ENCODE data around the gene CTAGE1. TPM values are rescaled to one million over a fixed set of nuclear protein-coding genes. Genes with fewer than 3 reads are reported as not detected.

The CTAGE1 gene
- total RNA-seq (2014; rRNA removed; shearing (Covaris generic); ENCODE audit: low replicate concordance) = not detected in 2 replicates

GRCh38 chr18:22417496-22418188, at the start of gene CTAGE1:
TSS of gene CTAGE1 (minus strand) at chr18:22417915. CDS start at chr18:22417811, 104 bp downstream.
- no peak for DNase-seq
- no peak within 1 kb of the TSS for H3K4me2 ChIP-seq (ENCODE audit: low read depth, low read length, poor library complexity, severe bottlenecking)
- H3K36me3 ChIP-seq (ENCODE audit: insufficient read depth, low read length) = no peaks in the 10 kb centered on the region
- H3K4me3 ChIP-seq (ENCODE audit: low read length) = no peak within 1 kb of the TSS
- no peaks in the 10 kb centered on the region for H3K27me3 ChIP-seq (ENCODE audit: low read length)
- H2AFZ ChIP-seq (ENCODE audit: low read length) = no peak within 1 kb of the TSS
- H3K9me2 ChIP-seq (replicated peaks; ENCODE audit: insufficient read depth, low read length) = no peaks in the 10 kb centered on the region
- no peaks in the 10 kb centered on the region for H4K20me1 ChIP-seq (ENCODE audit: insufficient read depth, low read depth, low read length)
- H3K79me2 ChIP-seq (ENCODE audit: low read length) = no peaks in the 10 kb centered on the region
- no peak within 1 kb of the TSS for H3K27ac ChIP-seq (ENCODE audit: low read length)
- no peak within 1 kb of the TSS for H3K9ac ChIP-seq (ENCODE audit: low read length)
- H3K9me3 ChIP-seq (ENCODE audit: low read length) = no peaks in the 10 kb centered on the region
- no peaks in the 10 kb centered on the region for H3K4me1 ChIP-seq (ENCODE audit: low read length)

DNA sequence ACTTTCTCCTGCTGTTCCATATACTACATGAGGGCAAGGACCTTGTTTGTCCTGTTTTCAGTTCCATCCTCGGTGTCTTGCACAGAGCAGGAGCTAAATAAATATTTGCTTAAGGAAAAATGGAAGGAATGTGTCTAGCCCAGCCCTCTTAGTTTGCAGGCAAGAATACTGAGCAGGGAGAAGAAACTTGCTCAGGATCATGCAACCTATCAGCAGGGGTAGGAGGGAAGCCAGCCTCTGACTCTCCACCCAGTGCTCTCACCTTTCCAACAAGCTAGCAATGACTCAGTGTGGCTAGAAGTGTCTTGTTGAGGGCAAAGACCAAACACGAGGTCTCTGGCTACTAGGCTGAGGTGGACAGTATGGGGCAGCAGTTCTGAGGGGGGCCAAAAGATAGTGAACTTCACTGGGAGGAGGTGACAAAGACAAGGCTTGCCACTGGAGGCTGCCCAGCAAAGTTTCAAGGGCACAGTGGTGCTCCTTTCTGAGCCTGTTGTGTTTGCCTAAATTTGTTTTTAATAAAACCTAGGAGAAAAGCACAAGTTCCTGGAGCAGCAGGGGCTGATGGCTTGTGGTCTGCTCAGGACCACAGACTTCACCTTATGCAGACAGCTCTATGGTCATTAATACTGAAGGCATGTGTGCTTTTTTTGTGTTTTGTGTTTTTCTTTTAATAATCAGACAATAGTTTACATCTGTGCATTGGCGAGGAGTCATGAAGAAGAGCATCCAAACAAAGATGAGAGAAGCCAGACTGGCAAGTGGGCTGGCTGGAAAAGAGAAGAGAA, 49.1 kb upstream of the CTAGE1 start:
- Histone ChIP-seq H3K4me2 (ENCODE audit: low read depth, low read length, poor library complexity, severe bottlenecking) (no peak overlapping the region), H3K27me3 (ENCODE audit: low read length) (no peaks in the 10 kb centered on the region), H3K9me3 (ENCODE audit: low read length) (no peaks in the 10 kb centered on the region), H3K79me2 (ENCODE audit: low read length) (no peaks in the 10 kb centered on the region), H3K4me3 (ENCODE audit: low read length) (no peak overlapping the region), H3K4me1 (ENCODE audit: low read length) (no peaks in the 10 kb centered on the region), H3K36me3 (ENCODE audit: insufficient read depth, low read length) (no peaks in the 10 kb centered on the region), H3K9ac (ENCODE audit: low read length) (no peak overlapping the region), H3K9me2 (replicated peaks; ENCODE audit: insufficient read depth, low read length) (no peaks in the 10 kb centered on the region), H2AFZ (ENCODE audit: low read length) (no peak overlapping the region), H3K27ac (ENCODE audit: low read length) (no peak overlapping the region), H4K20me1 (ENCODE audit: insufficient read depth, low read depth, low read length) (no peaks in the 10 kb centered on the region)
- DNase-seq = no peak

DNA sequence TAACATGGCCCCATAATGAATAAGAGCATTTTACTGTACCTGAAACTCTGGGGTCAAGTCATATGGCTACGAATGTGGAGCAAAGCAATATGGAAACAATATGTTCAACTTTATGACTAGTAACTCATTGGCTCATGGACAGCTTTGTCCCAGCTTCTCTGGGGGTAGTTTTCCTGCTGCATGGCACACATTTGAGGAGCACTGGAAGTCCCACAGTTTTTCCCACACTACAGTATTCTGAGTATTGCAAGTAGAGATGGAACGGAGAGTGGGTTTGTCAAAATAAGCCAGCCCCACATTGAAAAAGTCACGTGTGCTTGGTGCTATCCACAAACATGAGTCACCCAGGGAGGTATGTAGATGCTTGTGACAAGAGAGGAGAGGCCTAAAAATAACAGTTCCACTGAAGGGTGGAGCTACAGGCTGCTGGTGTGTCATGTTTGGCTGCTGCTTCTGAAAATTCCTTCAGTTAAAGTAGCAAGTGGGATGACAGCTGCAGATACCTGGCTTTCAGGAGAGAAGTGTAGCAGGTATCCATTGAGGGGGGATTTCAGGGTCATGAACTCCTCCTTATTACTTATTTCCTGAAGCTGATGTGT, 48.2 kb upstream of the CTAGE1 start:
- Histone ChIP-seq H3K9me2 (replicated peaks; ENCODE audit: insufficient read depth, low read length) (no peaks in the 10 kb centered on the region), H3K4me2 (ENCODE audit: low read depth, low read length, poor library complexity, severe bottlenecking) (no peak overlapping the region), H3K4me1 (ENCODE audit: low read length) (no peaks in the 10 kb centered on the region), H3K79me2 (ENCODE audit: low read length) (no peaks in the 10 kb centered on the region), H3K9me3 (ENCODE audit: low read length) (no peaks in the 10 kb centered on the region), H4K20me1 (ENCODE audit: insufficient read depth, low read depth, low read length) (no peaks in the 10 kb centered on the region), H2AFZ (ENCODE audit: low read length) (no peak overlapping the region), H3K36me3 (ENCODE audit: insufficient read depth, low read length) (no peaks in the 10 kb centered on the region), H3K27ac (ENCODE audit: low read length) (no peak overlapping the region), H3K9ac (ENCODE audit: low read length) (no peak overlapping the region), H3K4me3 (ENCODE audit: low read length) (no peak overlapping the region), H3K27me3 (ENCODE audit: low read length) (no peaks in the 10 kb centered on the region)
- DNase-seq = no peak

- H2AFZ ChIP-seq (ENCODE audit: low read length) = no peak overlapping the region
- H3K79me2 ChIP-seq (ENCODE audit: low read length) = no peaks in the 10 kb centered on the region
- no peak overlapping the region for H3K27ac ChIP-seq (ENCODE audit: low read length)
- H3K9ac ChIP-seq (ENCODE audit: low read length) = no peak overlapping the region
- H3K9me2 ChIP-seq (replicated peaks; ENCODE audit: insufficient read depth, low read length) = no peaks in the 10 kb centered on the region
- no peaks in the 10 kb centered on the region for H3K4me1 ChIP-seq (ENCODE audit: low read length)
- no peaks in the 10 kb centered on the region for H4K20me1 ChIP-seq (ENCODE audit: insufficient read depth, low read depth, low read length)
- no peak for DNase-seq
- H3K4me3 ChIP-seq (ENCODE audit: low read length) = no peak overlapping the region
- H3K9me3 ChIP-seq (ENCODE audit: low read length) = no peaks in the 10 kb centered on the region
- no peaks in the 10 kb centered on the region for H3K36me3 ChIP-seq (ENCODE audit: insufficient read depth, low read length)
- H3K4me2 ChIP-seq (ENCODE audit: low read depth, low read length, poor library complexity, severe bottlenecking) = no peak overlapping the region
- no peaks in the 10 kb centered on the region for H3K27me3 ChIP-seq (ENCODE audit: low read length)
Observed at GRCh38 chr18:22463076-22463475, 45.4 kb upstream of the CTAGE1 start.

DNA sequence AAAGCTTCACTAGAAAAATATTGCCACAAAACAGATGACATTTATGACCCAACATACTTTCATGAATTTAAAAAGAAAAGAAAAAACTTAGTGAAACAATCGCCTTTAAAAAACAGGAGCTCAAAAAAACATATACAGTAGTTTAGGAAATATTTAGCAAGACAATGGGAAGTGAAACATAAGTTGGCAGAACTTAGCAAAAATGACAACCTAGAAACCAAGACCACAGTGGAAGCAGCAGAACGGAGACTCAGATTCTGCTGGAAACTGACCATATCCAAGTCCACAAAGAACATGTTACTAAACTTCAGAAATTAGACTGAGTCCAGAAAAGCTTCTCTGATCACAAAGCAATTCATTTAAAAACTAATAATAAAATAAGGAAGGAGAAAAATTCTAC, 41.8 kb upstream of the CTAGE1 start:
- DNase-seq = no peak

GRCh38 chr18:22457524-22457923, 39.8 kb upstream of the CTAGE1 start:
- H3K9ac ChIP-seq (ENCODE audit: low read length) = no peak overlapping the region
- no peak overlapping the region for H2AFZ ChIP-seq (ENCODE audit: low read length)
- H3K4me3 ChIP-seq (ENCODE audit: low read length) = no peak overlapping the region
- no peaks in the 10 kb centered on the region for H3K4me1 ChIP-seq (ENCODE audit: low read length)
- no peak for DNase-seq
- H3K4me2 ChIP-seq (ENCODE audit: low read depth, low read length, poor library complexity, severe bottlenecking) = no peak overlapping the region
- no peaks in the 10 kb centered on the region for H4K20me1 ChIP-seq (ENCODE audit: insufficient read depth, low read depth, low read length)
- no peaks in the 10 kb centered on the region for H3K27me3 ChIP-seq (ENCODE audit: low read length)
- no peaks in the 10 kb centered on the region for H3K9me2 ChIP-seq (replicated peaks; ENCODE audit: insufficient read depth, low read length)
- no peaks in the 10 kb centered on the region for H3K79me2 ChIP-seq (ENCODE audit: low read length)
- no peaks in the 10 kb centered on the region for H3K9me3 ChIP-seq (ENCODE audit: low read length)
- H3K27ac ChIP-seq (ENCODE audit: low read length) = no peak overlapping the region
- H3K36me3 ChIP-seq (ENCODE audit: insufficient read depth, low read length) = no peaks in the 10 kb centered on the region

More for the DNA sequence above, 41.8 kb upstream of the CTAGE1 start:
- no peaks in the 10 kb centered on the region for H3K4me1 ChIP-seq (ENCODE audit: low read length)
- no peaks in the 10 kb centered on the region for H3K9me3 ChIP-seq (ENCODE audit: low read length)
- H3K9me2 ChIP-seq (replicated peaks; ENCODE audit: insufficient read depth, low read length) = no peaks in the 10 kb centered on the region
- no peaks in the 10 kb centered on the region for H3K36me3 ChIP-seq (ENCODE audit: insufficient read depth, low read length)
- H3K9ac ChIP-seq (ENCODE audit: low read length) = no peak overlapping the region
- H3K27me3 ChIP-seq (ENCODE audit: low read length) = no peaks in the 10 kb centered on the region
- no peak overlapping the region for H3K27ac ChIP-seq (ENCODE audit: low read length)
- no peaks in the 10 kb centered on the region for H3K79me2 ChIP-seq (ENCODE audit: low read length)
- H3K4me2 ChIP-seq (ENCODE audit: low read depth, low read length, poor library complexity, severe bottlenecking) = no peak overlapping the region
- no peaks in the 10 kb centered on the region for H4K20me1 ChIP-seq (ENCODE audit: insufficient read depth, low read depth, low read length)
- no peak overlapping the region for H2AFZ ChIP-seq (ENCODE audit: low read length)
- no peak overlapping the region for H3K4me3 ChIP-seq (ENCODE audit: low read length)

- no peak overlapping the region for H3K4me2 ChIP-seq (ENCODE audit: low read depth, low read length, poor library complexity, severe bottlenecking)
- H3K27me3 ChIP-seq (ENCODE audit: low read length) = no peaks in the 10 kb centered on the region
- DNase-seq = no peak
- H3K27ac ChIP-seq (ENCODE audit: low read length) = no peak overlapping the region
- no peak overlapping the region for H3K4me3 ChIP-seq (ENCODE audit: low read length)
- no peaks in the 10 kb centered on the region for H3K79me2 ChIP-seq (ENCODE audit: low read length)
- H3K36me3 ChIP-seq (ENCODE audit: insufficient read depth, low read length) = no peaks in the 10 kb centered on the region
- no peak overlapping the region for H2AFZ ChIP-seq (ENCODE audit: low read length)
- H4K20me1 ChIP-seq (ENCODE audit: insufficient read depth, low read depth, low read length) = no peaks in the 10 kb centered on the region
- no peaks in the 10 kb centered on the region for H3K4me1 ChIP-seq (ENCODE audit: low read length)
- no peaks in the 10 kb centered on the region for H3K9me3 ChIP-seq (ENCODE audit: low read length)
- H3K9me2 ChIP-seq (replicated peaks; ENCODE audit: insufficient read depth, low read length) = no peaks in the 10 kb centered on the region
- no peak overlapping the region for H3K9ac ChIP-seq (ENCODE audit: low read length)
Observed at GRCh38 chr18:22456547-22456946, 38.8 kb upstream of the CTAGE1 start.

DNA sequence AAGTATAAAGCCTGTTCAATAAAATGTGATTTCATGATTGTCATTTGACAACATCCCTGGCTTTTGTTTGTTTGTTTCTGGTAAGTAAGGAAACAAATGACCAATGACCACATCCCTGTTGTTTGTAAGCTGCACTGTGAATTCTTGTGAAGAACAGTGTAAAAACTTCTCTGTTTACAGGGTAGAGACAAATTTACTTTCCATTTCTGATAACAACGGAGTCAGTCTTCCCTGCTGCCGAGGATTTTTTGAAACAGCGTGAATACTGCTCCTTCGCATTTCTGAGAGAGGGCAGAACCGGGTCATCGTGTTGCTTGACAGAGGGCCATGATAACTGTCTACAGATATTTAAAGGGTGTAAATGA, 38.4 kb upstream of the CTAGE1 start:
- no peaks in the 10 kb centered on the region for H3K36me3 ChIP-seq (ENCODE audit: insufficient read depth, low read length)
- H2AFZ ChIP-seq (ENCODE audit: low read length) = no peak overlapping the region
- no peaks in the 10 kb centered on the region for H3K9me3 ChIP-seq (ENCODE audit: low read length)
- H3K79me2 ChIP-seq (ENCODE audit: low read length) = no peaks in the 10 kb centered on the region
- H3K27me3 ChIP-seq (ENCODE audit: low read length) = no peaks in the 10 kb centered on the region
- no peaks in the 10 kb centered on the region for H4K20me1 ChIP-seq (ENCODE audit: insufficient read depth, low read depth, low read length)
- H3K27ac ChIP-seq (ENCODE audit: low read length) = no peak overlapping the region
- H3K9ac ChIP-seq (ENCODE audit: low read length) = no peak overlapping the region
- H3K4me2 ChIP-seq (ENCODE audit: low read depth, low read length, poor library complexity, severe bottlenecking) = no peak overlapping the region
- no peak overlapping the region for H3K4me3 ChIP-seq (ENCODE audit: low read length)
- H3K9me2 ChIP-seq (replicated peaks; ENCODE audit: insufficient read depth, low read length) = no peaks in the 10 kb centered on the region
- no peaks in the 10 kb centered on the region for H3K4me1 ChIP-seq (ENCODE audit: low read length)
- no peak for DNase-seq
